Stomach (tissue), 9 donors: Measurements from ENCODE around the gene ECHDC3. TPM values are rescaled to one million over a fixed set of nuclear protein-coding genes. Genes with fewer than 3 reads are reported as not detected.

ENCODE experiments used
- DNase-seq, 2 donors: peaks; one replicate each; pipeline versions ENCODE4 v3.0.0 to v3.0.0-alpha.2; 2013 to 2019
- H3K27ac ChIP-seq, 5 donors: fragments of 200-600 bp in 4 of 5; sonication (generic) in 4 of 5; one replicate each; pipeline ENCODE4 v1.5.1; 2013 to 2019; ENCODE audit warnings: mild to moderate bottlenecking in 1 of 5, moderate library complexity in 1 of 5
- H3K27me3 ChIP-seq, 3 donors: fragments of 200-600 bp; sonication (generic); one replicate each; pipeline ENCODE4 v1.5.1; 2017 to 2019; ENCODE audit warnings: mixed run types in 1 of 3
- H3K36me3 ChIP-seq, 4 donors: fragments of 200-600 bp; sonication (generic); 1 replicate in 3 of 4; 2 replicates in 1 of 4; pipeline ENCODE4 v1.5.1; 2016 to 2019
- H3K4me1 ChIP-seq, 4 donors: fragments of 200-600 bp; sonication (generic); one replicate each; pipeline ENCODE4 v1.5.1; 2016 to 2019
- H3K4me3 ChIP-seq, 4 donors: fragments of 200-600 bp; sonication (generic) in 3 of 4; one replicate each; pipeline ENCODE4 v1.5.1; 2016 to 2019; ENCODE audit warnings: mild to moderate bottlenecking in 1 of 4
- H3K9me3 ChIP-seq, 4 donors: fragments of 200-600 bp; sonication (generic); one replicate each; pipeline ENCODE4 v1.5.1; 2016 to 2019
- CTCF ChIP-seq, 7 experiments: fragments of 450-650 bp in 4 of 7; fragments of 200-600 bp in 3 of 7; sonication (generic) in 3 of 7; IDR thresholded peaks; one replicate each; pipeline ENCODE4 v1.5.1; 2016 to 2019; ENCODE audit warnings: antibody characterized with exemption in 7 of 7, control low read depth in 2 of 7, mild to moderate bottlenecking in 1 of 7
- EP300 ChIP-seq: sonication (generic); formaldehyde crosslinking; IDR thresholded peaks from one replicate; pipeline ENCODE4 v1.6.1; 2017; ENCODE audit warnings: antibody characterized with exemption
- POLR2A ChIP-seq, 4 donors: fragments of 450-650 bp; IDR thresholded peaks; one replicate each; pipeline ENCODE4 v1.6.1; 2016; ENCODE audit warnings: antibody characterized with exemption in 4 of 4, control low read depth in 2 of 4, mild to moderate bottlenecking in 1 of 4, moderate library complexity in 1 of 4
- POLR2AphosphoS5 ChIP-seq, 3 donors: sonication (generic); formaldehyde crosslinking; IDR thresholded peaks; one replicate each; pipeline ENCODE4 v1.6.1; 2016; ENCODE audit warnings: antibody characterized with exemption in 3 of 3
- WGBS, 5 donors: extraction: QIAGEN DNeasy Blood & Tissue Kit in 3 of 5; methylation state at CpG; one replicate each; pipeline versions ENCODE4 v1.1.5 to v1.1.7; 2013 to 2018; 5-methylcytosine and 5-hydroxymethylcytosine counted together
- intact Hi-C: fragments of 100-400 bp; cut with DNase I; formaldehyde crosslinking; loops from one replicate; pipeline ENCODE4 v1.15.1; 2023; ENCODE audit warnings: low total_unique reads
- polyA plus RNA-seq, 3 donors: library from polyadenylated mRNA; stranded (reverse); fragments of 200-250 nt; gene quantifications; one replicate each; pipeline ENCODE4 v1.2.3, GENCODE V29; 2013
- total RNA-seq, 5 donors: library from RNA; depleted of rRNA; stranded (reverse); fragments of >200 nt; gene quantifications; one replicate each; pipeline versions ENCODE4 v1.1.0 to v1.2.3, GENCODE V29; 2014 to 2016
- donor health status: healthy with polysubstance abuse.
- donor health status: Bipolar disorder and iron deficiency.
- donor health status: healthy.

Gene ECHDC3
- total and polyA plus RNA-seq, 8 donors: 0.58 to 70.6 (median 30.7) TPM

DNA sequence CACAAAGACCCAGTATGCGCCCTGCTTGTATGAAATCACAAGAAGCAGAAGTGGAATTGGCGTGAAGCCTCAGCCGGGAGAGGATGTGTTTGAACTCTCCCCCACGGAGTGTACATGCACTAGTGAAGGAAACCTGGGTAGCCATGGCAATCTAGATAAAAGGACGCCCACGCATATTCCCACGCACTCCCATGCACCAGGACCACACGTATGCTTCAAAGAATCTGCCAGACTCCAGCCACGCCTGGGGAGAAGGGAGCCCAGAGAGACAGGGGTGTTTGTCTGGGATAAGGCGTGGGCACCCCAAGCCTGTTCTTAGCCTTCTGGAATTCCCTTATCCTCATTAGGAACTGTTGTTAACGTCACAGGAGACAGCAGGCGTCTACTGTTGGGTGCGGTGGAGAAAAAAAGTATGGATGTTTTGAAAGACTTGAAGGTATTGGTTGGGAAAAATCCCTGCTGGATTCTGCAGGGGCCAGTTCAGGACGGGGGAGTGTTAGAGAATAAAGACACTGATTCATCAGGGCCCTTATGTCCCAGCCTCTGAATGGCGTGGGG, 28.9 kb upstream of the ECHDC3 start:
- Histone ChIP-seq H3K36me3 (no peaks in the 10 kb centered on the region), H3K9me3 (no peaks in the 10 kb centered on the region), H3K27me3 (peaks cover 0 to 4% (median 4%) of the 10 kb centered on the region in 3 donors), H3K4me1 (peaks cover 0 to 22% (median 8%) of the 10 kb centered on the region in 4 donors), H3K27ac (peak overlapping the region in 1 of 5 donors; percentile 8), H3K4me3 (no peak overlapping the region)
- intact Hi-C loops: no loop called here
- DNase-seq: peak in 1 of 2 donors; percentile 52
- TF ChIP-seq POLR2AphosphoS5 (IDR thresholded peaks at IDR 0.05): no peak
- TF ChIP-seq CTCF (IDR thresholded peaks at IDR 0.05): no peak
- TF ChIP-seq POLR2A (IDR thresholded peaks at IDR 0.05): no peak
- TF ChIP-seq EP300: no peak
- WGBS, 5 donors: 30 to 44% (median 36%) methylated on average over 13 to 15 of the region's 15 CpGs

GRCh38 chr10:11713963-11714362, 28.2 kb upstream of the ECHDC3 start:
- intact Hi-C loops: no loop called here
- 82 to 85% (median 83%) methylated on average over 10 of the region's 10 CpGs for WGBS, 5 donors
- Histone ChIP-seq H3K4me3 (no peak overlapping the region), H3K36me3 (no peaks in the 10 kb centered on the region), H3K9me3 (no peaks in the 10 kb centered on the region), H3K4me1 (peaks cover 0 to 22% (median 8%) of the 10 kb centered on the region in 4 donors), H3K27ac (peak overlapping the region in 1 of 5 donors; percentile 8), H3K27me3 (peaks cover 0 to 4% (median 4%) of the 10 kb centered on the region in 3 donors)
- TF ChIP-seq CTCF (IDR thresholded peaks at IDR 0.05) (no peak), EP300 (no peak)
- DNase-seq: no peak

DNA sequence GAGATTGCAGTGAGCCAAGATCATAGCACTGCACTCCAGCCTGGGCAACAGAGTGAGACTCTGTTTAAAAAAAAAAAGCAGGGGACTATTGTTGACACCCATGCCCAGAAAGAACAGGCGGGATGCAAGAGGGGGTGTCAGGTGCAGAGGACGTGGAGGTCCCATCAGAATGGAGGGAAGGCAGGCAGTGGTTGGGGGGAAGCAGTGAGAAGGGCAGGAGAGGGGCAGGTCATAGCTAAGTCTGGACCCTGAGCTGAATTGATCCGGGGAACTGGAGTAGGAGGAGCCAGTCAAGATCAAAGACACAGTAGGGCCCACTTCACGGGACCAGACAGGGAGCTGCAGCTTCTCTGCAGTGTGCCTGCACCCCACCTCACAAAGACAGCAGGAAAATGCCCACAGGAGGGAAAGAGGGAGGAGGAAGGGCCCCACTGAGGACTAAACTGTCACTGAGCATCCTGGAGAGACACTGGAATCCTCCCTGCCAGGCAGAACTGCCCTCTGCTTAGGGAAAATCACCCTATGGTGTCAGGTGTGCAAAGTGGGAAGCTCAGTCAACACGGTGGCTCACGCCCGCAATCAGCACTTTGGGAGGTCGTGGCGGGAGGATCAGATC, 27.3 kb upstream of the ECHDC3 start:
- Histone ChIP-seq H3K27me3 (peaks cover 0 to 4% (median 4%) of the 10 kb centered on the region in 3 donors), H3K4me1 (peaks cover 0 to 22% (median 8%) of the 10 kb centered on the region in 4 donors), H3K9me3 (no peaks in the 10 kb centered on the region), H3K27ac (peak overlapping the region in 1 of 5 donors; percentile 12), H3K36me3 (no peaks in the 10 kb centered on the region), H3K4me3 (no peak overlapping the region)
- WGBS, 5 donors: 84 to 90% (median 88%) methylated on average over 9 of the region's 9 CpGs
- DNase-seq: no peak
- intact Hi-C loops: no loop called here
- TF ChIP-seq EP300: no peak
- no peak for TF ChIP-seq POLR2A (IDR thresholded peaks at IDR 0.05)
- TF ChIP-seq POLR2AphosphoS5 (IDR thresholded peaks at IDR 0.05): no peak
- no peak for TF ChIP-seq CTCF (IDR thresholded peaks at IDR 0.05)

DNA sequence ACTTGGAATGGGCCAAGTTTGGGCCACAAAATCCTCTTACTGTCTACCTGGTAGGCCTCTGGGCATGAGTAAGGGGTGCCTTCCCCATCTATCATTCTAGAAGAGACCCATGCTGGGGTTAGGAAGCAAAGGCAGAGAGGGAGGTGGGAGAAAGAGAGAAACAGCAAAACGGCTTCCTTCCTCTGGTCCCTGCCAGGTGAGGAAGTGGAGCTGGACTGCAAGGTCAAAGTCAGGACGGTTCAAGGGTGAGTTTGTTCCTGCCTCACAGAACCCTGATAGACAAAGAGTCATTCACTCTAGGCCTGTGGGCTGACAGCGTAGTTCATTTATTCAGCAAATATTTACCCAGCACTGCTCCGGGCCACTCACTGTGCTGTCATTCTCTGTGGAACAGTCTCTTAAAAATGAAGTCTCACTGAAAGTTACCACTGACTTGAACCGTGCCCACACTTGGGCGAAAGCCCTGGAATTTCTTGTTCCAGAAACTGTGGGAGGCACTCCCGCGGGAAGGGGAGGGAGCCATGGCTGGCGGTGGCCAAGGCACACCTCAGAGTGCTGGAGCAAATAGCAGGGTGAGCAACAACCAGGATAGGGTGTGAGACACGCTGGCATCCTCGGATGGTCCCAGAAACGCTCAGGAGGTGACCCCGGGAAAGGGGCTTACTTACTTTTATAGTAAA, 26.2 kb upstream of the ECHDC3 start:
- peak; percentile 78 to 87 for DNase-seq
- Histone ChIP-seq H3K4me1 (peaks cover 0 to 22% (median 8%) of the 10 kb centered on the region in 4 donors), H3K4me3 (no peak overlapping the region), H3K9me3 (no peaks in the 10 kb centered on the region), H3K27ac (peak overlapping the region; percentile 64 to 83 (median 74)), H3K27me3 (peaks cover 0 to 4% (median 4%) of the 10 kb centered on the region in 3 donors), H3K36me3 (no peaks in the 10 kb centered on the region)
- intact Hi-C loops: no loop called here
- WGBS, 5 donors: 32 to 67% (median 42%) methylated on average over 13 of the region's 13 CpGs
- TF ChIP-seq POLR2AphosphoS5 (IDR thresholded peaks at IDR 0.05): peak in 2 of 3 donors; percentile 51 to 69
- no peak for TF ChIP-seq CTCF (IDR thresholded peaks at IDR 0.05)
- no peak for TF ChIP-seq POLR2A (IDR thresholded peaks at IDR 0.05)
